HG03103 (cell line): Measurements from ENCODE around the gene CITED2.

ENCODE experiments used
- ATAC-seq: cut with Tn5 transposase; IDR thresholded peaks from one replicate; pipeline ENCODE4 v1.9.1; 2021; ENCODE audit warnings: low read depth; ENCODE audit not compliant: unreplicated experiment

Gene CITED2

GRCh38 chr6:139388384-139388783 lies 13.9 kb upstream of the CITED2 start:
- no peak for ATAC-seq

DNA sequence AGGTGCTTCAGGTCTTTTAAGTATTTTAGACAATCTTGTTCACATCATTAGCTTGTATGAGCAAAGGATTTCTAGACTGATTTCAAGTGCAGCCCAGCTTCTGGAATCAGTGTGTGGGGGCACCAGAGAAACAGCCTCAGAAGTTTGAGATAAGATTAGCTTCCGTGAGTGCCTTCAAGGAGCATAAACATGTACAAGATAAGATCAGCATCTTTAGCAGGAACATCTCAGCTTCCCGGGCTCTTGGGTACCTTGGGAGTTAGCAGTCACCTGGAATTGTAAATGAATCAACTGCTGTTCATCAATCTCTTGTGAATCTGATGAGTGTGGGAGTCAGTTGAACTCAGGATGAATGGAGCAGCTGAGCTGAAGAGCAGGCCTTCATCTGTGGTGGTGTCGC lies 12.0 kb upstream of the CITED2 start:
- ATAC-seq: no peak

GRCh38 chr6:139381216-139381865 lies 6.9 kb upstream of the CITED2 start:
- ATAC-seq: no peak

DNA sequence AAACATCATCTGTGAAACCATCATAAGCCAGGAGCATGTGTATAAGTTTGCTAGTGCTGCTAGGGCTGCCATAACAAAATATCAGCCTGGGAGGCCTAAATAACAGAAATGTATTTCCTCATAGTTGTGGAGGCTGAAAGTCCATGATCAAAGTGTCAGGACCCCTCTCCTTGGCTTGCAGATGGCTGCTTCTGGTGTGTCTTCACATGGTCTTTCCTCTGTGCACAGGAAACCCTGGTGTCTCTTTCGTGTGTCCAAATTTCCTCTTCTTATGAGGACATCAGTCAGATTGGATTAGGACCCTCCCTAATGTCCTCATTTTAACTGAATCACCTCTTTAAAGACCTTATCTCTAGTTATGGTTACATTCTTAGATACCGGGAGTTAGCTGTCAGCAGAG lies 6.2 kb upstream of the CITED2 start:
- no peak for ATAC-seq

DNA sequence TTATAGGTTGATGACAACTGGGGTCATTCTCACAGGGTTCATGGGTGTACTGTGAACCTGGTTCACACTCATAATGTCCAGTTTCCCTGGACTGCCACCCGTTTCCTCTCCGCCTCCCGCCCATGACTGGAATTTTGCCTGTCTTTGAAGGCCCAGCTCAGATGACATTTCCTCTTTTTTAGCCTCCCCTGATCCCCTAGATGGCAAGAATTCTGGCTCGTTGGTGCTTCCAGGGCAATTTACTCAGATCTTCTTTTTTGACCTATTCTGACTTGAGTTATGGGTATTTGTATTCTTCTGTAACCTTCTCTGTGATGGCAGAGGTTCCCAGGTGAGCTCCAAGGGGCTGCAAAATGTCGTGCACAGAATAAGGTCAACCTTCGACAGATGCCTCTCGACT lies 5.7 kb upstream of the CITED2 start:
- ATAC-seq: no peak

GRCh38 chr6:139378882-139379341 lies 4.5 kb upstream of the CITED2 start:
- ATAC-seq: no peak

DNA sequence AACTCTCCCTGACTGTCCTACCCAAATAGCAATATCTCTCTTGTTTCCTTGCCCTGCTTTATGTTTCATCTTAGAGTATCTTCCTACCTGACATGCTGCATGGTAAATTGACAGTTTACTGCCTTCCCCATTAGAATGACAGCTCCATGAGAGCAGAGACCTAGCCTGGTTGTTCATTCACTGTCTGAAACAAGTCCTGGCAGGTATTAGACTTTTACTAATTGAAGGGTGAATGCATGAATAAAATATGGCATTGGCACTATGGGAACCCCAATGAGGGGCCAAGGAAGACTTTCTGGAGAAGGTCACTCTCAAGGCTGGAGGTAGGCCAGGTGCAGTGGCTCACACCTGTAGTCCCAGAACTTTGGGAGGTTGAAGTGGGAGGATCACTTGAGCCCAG lies 3.8 kb upstream of the CITED2 start:
- ATAC-seq: no peak

DNA sequence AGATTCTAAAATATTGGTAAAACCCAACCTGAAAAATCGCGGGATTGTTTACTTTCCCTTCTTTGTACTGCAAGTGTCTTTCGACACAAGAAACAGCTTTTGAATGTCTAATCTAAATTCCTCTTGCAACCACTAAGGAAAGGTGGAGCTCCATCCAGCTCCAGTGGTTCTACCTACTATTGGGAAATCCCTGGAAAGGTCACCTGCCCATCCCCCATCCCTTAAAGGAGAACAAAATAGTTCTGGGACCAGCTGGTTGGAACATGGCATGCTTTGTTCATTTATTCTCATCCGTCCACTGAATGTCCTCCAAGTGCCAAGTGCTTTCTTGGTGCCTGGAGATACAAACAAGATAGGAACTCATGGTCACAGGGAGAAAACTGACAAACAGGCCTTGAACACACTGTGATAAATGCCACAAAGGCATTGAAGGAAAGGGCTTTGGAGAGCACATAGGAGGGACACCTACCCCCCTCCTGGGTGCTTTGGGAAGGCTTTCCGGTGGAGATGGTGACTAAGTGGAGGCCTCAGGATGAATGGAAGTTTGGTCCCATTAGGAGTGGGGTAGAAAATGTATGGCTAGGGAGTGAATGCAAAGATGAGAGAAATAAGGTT lies 2.3 kb upstream of the CITED2 start:
- ATAC-seq: no peak

GRCh38 chr6:139376017-139376330 lies 1.5 kb upstream of the CITED2 start:
- ATAC-seq: no peak

DNA sequence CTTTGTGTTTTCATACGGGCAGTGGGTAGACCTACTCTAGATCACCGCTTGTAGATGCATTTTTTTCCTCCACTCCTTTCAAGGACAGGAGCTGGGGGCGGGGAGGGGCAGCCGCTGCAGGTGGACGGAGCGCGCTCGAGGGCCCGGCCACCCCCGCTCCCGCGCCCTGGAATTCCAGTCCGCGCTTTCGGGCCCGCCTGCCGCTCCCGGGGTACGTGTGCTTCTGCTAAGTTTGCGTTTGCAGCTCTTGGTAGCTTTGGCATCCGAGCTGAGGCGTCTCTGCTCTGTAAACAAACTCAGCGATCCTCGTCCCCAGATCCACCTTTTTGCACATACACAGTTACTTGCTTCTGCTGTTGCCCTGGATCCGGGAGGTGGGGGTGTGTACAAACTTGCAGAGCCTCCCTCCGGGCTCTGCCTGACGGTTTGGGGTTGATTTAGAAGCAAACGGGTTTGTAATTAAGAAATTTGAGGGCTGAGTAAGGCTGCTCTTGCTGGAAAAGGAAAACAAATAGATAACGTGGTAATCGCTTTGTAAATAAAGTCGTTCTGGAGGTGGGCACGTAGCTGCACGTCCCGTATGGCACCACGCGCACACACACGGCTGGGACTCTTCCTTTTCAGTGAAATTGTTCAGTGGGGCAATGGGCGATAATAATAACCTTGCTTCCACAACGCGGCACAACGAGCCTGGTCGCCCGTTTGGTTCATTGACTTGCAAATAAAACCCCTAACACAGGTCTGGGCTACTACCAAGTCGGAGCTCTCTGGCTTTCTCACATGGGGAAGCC lies 973 bp upstream of the CITED2 start:
- peak; percentile 47 for ATAC-seq

GRCh38 chr6:139373928-139374356 lies 506 bp downstream of the CITED2 start:
- peak; percentile 0 for ATAC-seq

- ATAC-seq: peak; percentile 29
Measured at GRCh38 chr6:139373154-139373927, 1.1 kb downstream of the CITED2 start.

GRCh38 chr6:139372326-139373153 lies 1.9 kb downstream of the CITED2 start:
- no peak for ATAC-seq

- no peak for ATAC-seq
Measured at GRCh38 chr6:139371421-139372203, 2.8 kb downstream of the CITED2 start.

- ATAC-seq: no peak
Measured at GRCh38 chr6:139370999-139371345, 3.5 kb downstream of the CITED2 start.

- ATAC-seq: no peak
Measured at GRCh38 chr6:139370283-139370998, 4.0 kb downstream of the CITED2 start.

- no peak for ATAC-seq
Measured at GRCh38 chr6:139369568-139370282, 4.7 kb downstream of the CITED2 start.

GRCh38 chr6:139369068-139369467 lies 5.4 kb downstream of the CITED2 start:
- ATAC-seq: no peak
